Measurements from ENCODE around the gene USP48.

- TF ChIP-seq ATF3 (IDR thresholded peaks at IDR 0.05; ENCODE audit: borderline replicate concordance, extremely low read depth, low read depth, low read length) (no peak), ZNF24 (IDR thresholded peaks at IDR 0.05) (no peak), REST (IDR thresholded peaks at IDR 0.05; ENCODE audit: low read depth, low read length) (no peak), CTCF (IDR thresholded peaks at IDR 0.05 in 2 of 3, conservative IDR thresholded peaks at IDR 0.05 in 1 of 3; ENCODE audit: control insufficient read depth in 2 of 3, extremely low read depth in 1 of 3, insufficient read depth in 1 of 3, low read depth in 3 of 3, low read length in 3 of 3) (no peak), JUNB (IDR thresholded peaks at IDR 0.05) (no peak), ESRRA (IDR thresholded peaks at IDR 0.05; ENCODE audit: low read length) (no peak)
Observed at GRCh38 chr1:21668951-21669257, 114.0 kb downstream of the USP48 start.

Measured in GM12878 (cell line).